BJ (cell line): ENCODE results near the gene POLR3GL. TPM values are rescaled to one million over a fixed set of nuclear protein-coding genes. Genes with fewer than 3 reads are reported as not detected.
"Not testable (repeated sequence)": the region's sequence is repeated elsewhere in the genome, so short reads cannot be mapped to it uniquely, and the experiment has no call there.

ENCODE experiments used
- CTCF ChIA-PET: fragments of 350-600 bp; formaldehyde crosslinking; extraction: SDS; loops from one replicate; lab custom pipeline; 2021; ENCODE audit warnings: antibody characterized with exemption, inconsistent platforms; lab: Yijun Ruan, JAX
- POLR2A ChIA-PET: fragments of 300-600 bp; sonication (Branson Sonifier 250); formaldehyde crosslinking; extraction: SDS; loops from one replicate; lab custom pipeline; 2021; ENCODE audit warnings: antibody characterized with exemption; lab: Charles Lee
- DNase-seq: peaks from one replicate; pipeline ENCODE4 v3.0.0-alpha.2; 2011; ENCODE audit warnings: low read depth
- H3K27me3 ChIP-seq: 2 replicates; pipeline ENCODE4 v1.6.0; 2011; ENCODE audit warnings: low read length; ENCODE audit not compliant: control insufficient read depth, insufficient read depth
- H3K36me3 ChIP-seq: 2 replicates; pipeline ENCODE4 v1.5.1; 2011; ENCODE audit warnings: low read length; ENCODE audit not compliant: control insufficient read depth, insufficient read depth
- H3K4me3 ChIP-seq: 2 replicates; pipeline ENCODE4 v1.5.1; 2011; ENCODE audit warnings: low read depth, mild to moderate bottlenecking, control low read depth, low read length
- CTCF ChIP-seq: IDR thresholded peaks from 2 replicates; pipeline ENCODE4 v1.5.1; 2011; ENCODE audit warnings: low read depth, mild to moderate bottlenecking, control low read depth, inconsistent platforms, low read length, moderate library complexity; ENCODE audit not compliant: insufficient read depth
- polyA plus RNA-seq: library from polyadenylated mRNA; depleted of rRNA; stranded (reverse); fragments of >200 nt; gene quantifications from 2 replicates; pipeline ENCODE4 v1.2.3, GENCODE V29; 2011

Gene POLR3GL
- polyA plus RNA-seq, 1 experiment: 13.2 TPM

GRCh38 chr1:145927916-145928643 lies 36.4 kb upstream of the POLR3GL start:
- POLR2A ChIA-PET: interaction anchor here (0.6 to 1.1 kb wide), 5 partner anchors 8 to 89 kb away, joined by 3 to 5 read pairs (median 5); partner anchors contain the start of genes LIX1L and PEX11B
- CTCF ChIA-PET: interaction anchor here (0.8 to 1.8 kb wide), 21 partner anchors 12 to 104 kb away, joined by 3 to 12 read pairs (median 4); partner anchors contain the start of genes ANKRD34A, ANKRD35, ITGA10 and PIAS3
- no peaks in the 10 kb centered on the region for H3K27me3 ChIP-seq
- peaks cover 7% of the 10 kb centered on the region for H3K36me3 ChIP-seq
- H3K4me3 ChIP-seq: peak overlapping the region; percentile 66
- no peak for DNase-seq
- no peak for TF ChIP-seq CTCF

GRCh38 chr1:145932522-145933009 lies 31.9 kb upstream of the POLR3GL start:
- POLR2A ChIA-PET, DNase-seq, H3K36me3 ChIP-seq, CTCF ChIA-PET, H3K27me3 ChIP-seq, H3K4me3 ChIP-seq: not testable (repeated sequence)

GRCh38 chr1:145935708-145936107 lies 28.8 kb upstream of the POLR3GL start:
- peaks cover 2% of the 10 kb centered on the region; the same call in 1 of the 2 replicates for H3K36me3 ChIP-seq
- no peaks in the 10 kb centered on the region for H3K27me3 ChIP-seq
- no peak for TF ChIP-seq CTCF
- no peak for DNase-seq
- H3K4me3 ChIP-seq: no peak overlapping the region
- CTCF ChIA-PET: interaction anchor here (1.0 kb wide), 1 partner anchor 44 kb away, joined by 4 read pairs; no protein-coding TSS in a partner anchor
- POLR2A ChIA-PET: interaction anchor here (0.9 kb wide), 1 partner anchor 8 kb away, joined by 3 read pairs; the partner anchor contains the start of gene RBM8A

- no peak for TF ChIP-seq CTCF
- CTCF ChIA-PET: no interaction called here
Measured at GRCh38 chr1:145936247-145936646, 28.2 kb upstream of the POLR3GL start.

GRCh38 chr1:145937436-145937835 lies 27.1 kb upstream of the POLR3GL start:
- Histone ChIP-seq H3K4me3 (no peak overlapping the region), H3K27me3 (no peaks in the 10 kb centered on the region), H3K36me3 (no peaks in the 10 kb centered on the region)
- DNase-seq: no peak
- no peak for TF ChIP-seq CTCF
- POLR2A ChIA-PET: no interaction called here
- CTCF ChIA-PET: no interaction called here

More at GRCh38 chr1:145936247-145936646, 28.2 kb upstream of the POLR3GL start:
- Histone ChIP-seq H3K36me3 (peaks cover 2% of the 10 kb centered on the region; the same call in 1 of the 2 replicates), H3K27me3 (no peaks in the 10 kb centered on the region), H3K4me3 (no peak overlapping the region)
- POLR2A ChIA-PET: interaction anchor here (0.9 kb wide), 1 partner anchor 9 kb away, joined by 3 read pairs; the partner anchor contains the start of gene RBM8A
- DNase-seq: no peak
